GM13977 (cell line): ENCODE results near the gene PPP1R14B.
A peak's percentile ranks its signal among the peaks of the same experiment; 100 is the strongest.

ENCODE experiments used
- DNase-seq: peaks from one replicate; pipeline ENCODE4 v3.0.0; 2012; ENCODE audit warnings: low spot score
- CTCF ChIP-seq: IDR thresholded peaks from 2 replicates; pipeline ENCODE4 v1.5.1; 2012; ENCODE audit warnings: mild to moderate bottlenecking, control low read depth; ENCODE audit not compliant: insufficient read depth; ENCODE audit errors: extremely low read depth, missing control alignments
- in situ Hi-C: fragments of 300-500 bp; cut with MboI; formaldehyde crosslinking; loops from one replicate; pipeline ENCODE4 v1.12.0; 2022; ENCODE audit warnings: low sequenced_read_pairs, low pct_unique_long_range_greater_than_20kb, mixed read lengths, inconsistent platforms; ENCODE audit not compliant: unreplicated experiment

PPP1R14B gene

DNA sequence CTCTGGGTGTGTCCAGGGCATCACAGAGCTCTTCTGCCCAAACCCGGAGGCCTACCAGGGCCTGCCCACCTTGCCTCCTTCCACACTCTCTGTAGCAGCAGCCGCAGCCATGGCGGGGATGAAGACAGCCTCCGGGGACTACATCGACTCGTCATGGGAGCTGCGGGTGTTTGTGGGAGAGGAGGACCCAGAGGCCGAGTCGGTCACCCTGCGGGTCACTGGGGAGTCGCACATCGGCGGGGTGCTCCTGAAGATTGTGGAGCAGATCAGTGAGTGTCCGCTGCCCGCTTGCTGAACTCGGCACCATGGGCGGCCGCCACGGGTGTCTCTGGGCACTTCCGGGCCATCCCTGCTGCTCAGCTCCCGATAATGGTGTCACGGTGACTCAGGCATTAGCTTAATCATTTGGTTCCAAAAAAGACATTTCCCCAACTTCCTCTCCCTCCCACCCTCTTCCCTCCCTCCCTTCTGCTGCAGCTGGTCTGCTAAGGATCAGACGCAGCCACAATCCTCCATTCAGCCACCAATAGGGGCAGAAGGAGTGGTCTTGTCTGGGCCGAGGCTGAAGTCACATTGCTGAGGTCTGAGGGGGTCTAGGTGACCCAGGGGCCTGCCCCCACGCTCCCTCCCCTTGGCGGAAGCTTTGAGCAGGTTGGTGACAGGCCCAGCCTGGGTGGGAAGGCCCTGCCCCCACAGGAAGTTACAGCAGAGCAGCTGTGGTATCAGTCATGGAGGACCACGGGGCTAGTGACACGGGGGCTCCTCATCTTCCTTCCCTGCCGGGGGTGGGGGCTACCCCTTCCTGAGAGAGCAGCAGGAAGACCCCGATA, 39.3 kb downstream of the PPP1R14B start:
- DNase-seq, result peak; percentile 93
- no peak for TF ChIP-seq CTCF
- in situ Hi-C loops, result no loop called here

DNA sequence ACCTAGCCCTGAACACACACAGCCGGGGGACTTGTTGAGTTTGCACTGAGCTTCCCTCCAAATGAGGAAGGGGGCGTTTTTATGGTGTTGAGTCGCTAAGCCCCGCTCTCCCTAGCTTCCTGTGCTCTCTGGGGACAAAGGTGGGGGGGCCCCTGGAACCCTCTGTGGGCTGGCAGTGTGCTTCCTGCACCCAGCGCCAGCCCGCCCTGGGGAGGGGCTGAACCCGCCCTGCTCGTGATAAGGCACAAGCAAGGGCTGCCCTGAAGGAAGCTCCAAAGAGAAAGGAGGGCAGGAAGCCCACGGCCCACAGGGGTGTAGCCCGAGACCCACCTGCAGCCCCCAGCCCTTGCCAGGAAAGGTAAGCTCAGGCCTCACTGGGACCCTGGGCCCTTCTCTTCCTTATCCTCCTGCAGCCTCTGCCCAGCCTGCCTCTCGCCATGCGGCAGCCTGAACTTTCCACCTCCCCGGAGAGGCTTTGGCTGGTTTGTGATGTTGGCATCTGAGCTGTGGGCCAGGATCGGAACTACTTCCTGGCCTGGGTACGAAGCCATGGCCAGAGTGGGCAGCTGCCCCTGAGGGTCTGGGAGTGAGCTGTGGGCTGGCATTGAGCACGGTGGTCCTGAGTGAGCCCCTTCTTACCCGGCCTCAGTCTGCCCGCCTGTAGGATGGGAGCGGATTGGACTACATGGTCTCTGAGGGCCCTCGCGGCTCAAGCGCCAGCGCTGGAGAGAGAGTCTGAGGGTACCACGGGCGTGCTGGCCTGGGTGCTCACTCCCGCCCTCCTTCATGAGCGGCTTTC, 40.1 kb downstream of the PPP1R14B start, which contains the start of gene FERMT3:
Gene FERMT3 (plus strand): TSS at position 265 of the 799 bp plus-strand sequence. CDS start 644 bp downstream, outside the sequence.
- peak; percentile 69 for DNase-seq
- no peak for TF ChIP-seq CTCF
- in situ Hi-C loops, result no loop called here

GRCh38 chr11:64204464-64204989, 42.2 kb downstream of the PPP1R14B start:
- in situ Hi-C loops, result no loop called here
- DNase-seq, result peak; percentile 79
- TF ChIP-seq CTCF, result peak; percentile 73

DNA sequence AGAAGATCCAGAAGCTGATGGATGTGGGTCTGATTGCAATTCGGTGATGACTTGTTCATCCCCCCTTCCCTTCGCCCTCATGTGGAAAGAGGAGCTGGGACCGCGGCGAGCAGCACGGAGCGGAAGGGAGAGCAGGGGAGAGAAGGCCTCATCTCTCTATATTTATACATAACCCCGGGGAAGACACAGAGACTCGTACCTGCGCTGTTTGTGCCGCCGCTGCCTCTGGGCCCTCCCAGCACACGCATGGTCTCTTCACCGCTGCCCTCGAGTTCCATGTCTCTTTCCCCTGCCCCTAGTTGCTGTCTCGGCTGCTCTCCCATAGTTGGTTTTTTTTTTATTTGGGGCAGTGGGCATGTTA, 42.7 kb downstream of the PPP1R14B start:
- in situ Hi-C loops, result no loop called here
- TF ChIP-seq CTCF, result no peak
- DNase-seq, result no peak

DNA sequence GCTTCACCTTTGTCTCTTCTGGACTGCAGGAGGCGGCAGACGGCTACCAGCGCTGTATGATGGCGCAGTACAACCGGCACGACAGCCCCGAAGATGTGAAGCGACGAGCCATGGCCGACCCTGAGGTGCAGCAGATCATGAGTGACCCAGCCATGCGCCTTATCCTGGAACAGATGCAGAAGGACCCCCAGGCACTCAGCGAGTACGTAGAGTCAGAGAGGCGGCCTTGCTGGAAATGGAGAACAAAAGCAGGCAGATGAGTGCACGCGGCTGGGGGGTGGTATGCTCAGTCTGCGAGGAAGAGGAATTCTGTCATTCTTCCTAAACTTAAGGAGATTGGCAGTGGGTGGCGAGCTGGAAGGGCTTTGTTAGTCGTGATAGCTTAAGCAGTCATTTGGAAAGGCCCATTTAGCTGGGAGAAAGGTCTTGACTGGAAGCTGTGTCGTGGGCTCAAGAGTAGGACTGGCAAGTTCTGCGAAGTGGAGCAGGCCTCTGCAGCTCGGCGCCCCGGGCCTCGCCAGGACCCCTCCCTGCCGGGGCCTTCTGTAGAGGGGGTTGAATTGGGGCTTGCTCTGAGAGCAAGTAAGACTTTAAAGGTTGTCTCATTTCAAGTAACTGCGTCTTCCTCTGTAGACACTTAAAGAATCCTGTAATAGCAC, 43.2 kb downstream of the PPP1R14B start:
- no peak for DNase-seq
- in situ Hi-C loops, result no loop called here
- TF ChIP-seq CTCF, result no peak

DNA sequence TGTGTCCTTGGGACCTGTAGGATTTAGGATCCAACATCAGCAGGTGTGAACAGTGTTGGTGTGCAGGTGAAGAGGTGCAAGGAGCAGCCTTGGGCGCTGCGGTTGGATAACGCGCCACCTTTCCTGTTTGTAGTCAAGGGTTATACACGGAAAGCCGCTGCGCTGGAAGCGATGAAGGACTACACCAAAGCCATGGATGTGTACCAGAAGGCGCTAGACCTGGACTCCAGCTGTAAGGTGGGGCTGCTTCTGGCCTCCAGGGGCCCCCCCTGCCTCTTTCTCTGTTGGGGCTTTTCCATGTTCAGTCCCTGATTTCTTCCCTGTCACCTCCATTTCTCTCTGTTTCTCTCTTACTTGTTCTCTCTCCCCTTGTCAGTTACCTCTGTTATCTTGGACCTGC, 43.8 kb downstream of the PPP1R14B start:
- in situ Hi-C loops, result no loop called here
- TF ChIP-seq CTCF, result no peak
- no peak for DNase-seq
